Frontal cortex (tissue), 4 donors: ENCODE results near the gene PATE2. TPM values are rescaled to one million over a fixed set of nuclear protein-coding genes. Genes with fewer than 3 reads are reported as not detected.
A peak's percentile ranks its signal among the peaks of the same experiment; 100 is the strongest.

Source experiments
- DNase-seq, 2 donors: peaks; one replicate each; pipeline ENCODE4 v3.0.0; 2012; ENCODE audit warnings: low spot score in 2 of 2
- FAIRE-seq: peaks from 2 replicates; lab custom pipeline; 2012; peaks lifted over from hg19 to GRCh38; lab: Jason Lieb, UNC
- total RNA-seq: library from RNA; depleted of rRNA; stranded (reverse); fragments of >200 nt; gene quantifications from one replicate; pipeline ENCODE4 v1.2.3, GENCODE V29; 2014
- donor health status: control.
- donor health status: control.
- donor health status: control.

PATE2 gene
- 0.82 TPM for total RNA-seq

DNA sequence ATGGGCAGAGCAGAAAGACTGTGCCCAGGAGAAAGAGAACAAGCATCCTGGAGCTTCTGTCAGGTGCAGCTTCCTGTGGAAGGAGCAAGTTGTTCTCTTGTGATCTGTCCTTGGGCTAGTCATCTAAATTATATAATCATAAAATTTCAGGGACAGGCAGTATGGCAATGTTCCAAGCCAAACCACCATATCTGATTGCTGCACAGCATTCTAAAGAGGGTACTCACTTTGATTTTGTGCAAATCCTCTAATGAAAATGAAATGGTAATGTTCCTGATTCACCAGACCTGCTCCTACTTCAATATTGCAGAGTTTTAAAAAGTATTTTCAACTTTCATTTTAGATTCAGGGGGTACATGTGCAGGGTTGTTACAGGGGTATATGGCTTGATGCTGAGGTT is at the start of gene PATE2:
Gene PATE2 (minus strand): TSS at position 101 of the 400 bp plus-strand sequence. CDS start 55 bp downstream, at position 46.
- FAIRE-seq (no peak), DNase-seq (no peak)

GRCh38 chr11:125807909-125808308 is 29.3 kb upstream of the PATE2 start:
- FAIRE-seq (peak; percentile 43), DNase-seq (no peak)

GRCh38 chr11:125802387-125802786 is 23.8 kb upstream of the PATE2 start:
- DNase-seq (no peak), FAIRE-seq (no peak)

GRCh38 chr11:125799808-125800207 is 21.2 kb upstream of the PATE2 start:
- DNase-seq: no peak
- no peak for FAIRE-seq

DNA sequence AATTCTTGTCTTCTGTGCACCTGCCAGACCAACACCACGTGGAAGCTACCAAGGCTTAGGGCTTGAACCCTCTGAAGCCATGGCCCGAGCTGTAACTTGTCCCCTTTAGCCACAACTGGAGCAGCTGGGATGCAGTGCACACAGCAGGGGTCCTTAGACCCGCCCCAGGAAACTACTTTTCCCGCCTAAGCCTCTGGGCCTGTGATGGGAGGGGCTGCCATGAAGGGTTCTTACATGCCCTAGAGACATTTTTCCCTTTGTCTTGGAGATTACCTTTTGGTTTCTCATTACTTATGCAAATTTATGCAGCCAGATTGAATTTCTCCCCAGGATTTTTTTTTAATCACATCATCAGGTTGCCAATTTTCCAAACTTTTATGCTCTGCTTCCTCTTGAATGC is 19.0 kb upstream of the PATE2 start:
- FAIRE-seq (no peak), DNase-seq (no peak)

- DNase-seq (no peak), FAIRE-seq (no peak)
Measured at GRCh38 chr11:125790825-125791224, 12.2 kb upstream of the PATE2 start.

DNA sequence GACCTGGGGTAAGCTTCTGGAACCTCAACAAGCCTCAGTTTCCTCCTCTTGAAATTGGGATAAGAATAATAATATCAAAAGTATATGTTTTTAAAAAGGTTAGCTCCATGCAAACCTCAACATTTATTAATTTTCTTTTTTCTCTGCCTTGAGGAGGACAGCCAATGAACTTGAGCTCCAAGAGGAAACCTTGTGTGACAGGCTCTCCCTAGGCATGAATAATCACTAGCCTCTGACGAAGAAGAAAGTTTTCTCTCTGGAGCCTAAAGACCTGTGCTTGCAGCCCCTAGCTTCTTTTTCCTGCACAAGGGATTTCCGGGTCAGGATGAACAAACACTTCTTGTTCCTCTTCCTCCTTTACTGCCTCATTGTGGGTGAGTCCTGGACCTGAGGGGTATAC is 9.2 kb upstream of the PATE2 start, which contains the start of gene PATE3:
Gene PATE3 (plus strand): TSS at position 301 of the 400 bp plus-strand sequence. CDS start 25 bp downstream, at position 326.
- DNase-seq (no peak), FAIRE-seq (no peak)

DNA sequence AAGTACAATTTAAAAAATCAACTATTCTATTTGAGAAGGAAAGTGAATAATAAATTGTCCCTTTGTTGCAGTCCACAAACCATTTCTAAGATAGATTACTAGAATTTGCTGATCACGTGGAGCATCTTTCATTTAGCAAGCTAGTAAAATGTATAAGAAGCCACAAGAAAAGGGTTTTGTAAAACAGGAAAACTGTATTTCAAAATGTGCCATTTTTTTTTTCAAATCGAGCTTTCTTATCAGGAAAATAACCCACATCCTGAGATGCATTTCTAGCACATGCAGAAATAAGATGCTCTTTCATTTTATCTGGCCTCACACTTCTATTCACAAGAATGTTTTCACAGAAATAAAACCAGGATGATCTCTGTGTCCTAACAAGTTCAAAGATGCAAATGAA is 6.0 kb upstream of the PATE2 start:
- DNase-seq: no peak
- FAIRE-seq: no peak

DNA sequence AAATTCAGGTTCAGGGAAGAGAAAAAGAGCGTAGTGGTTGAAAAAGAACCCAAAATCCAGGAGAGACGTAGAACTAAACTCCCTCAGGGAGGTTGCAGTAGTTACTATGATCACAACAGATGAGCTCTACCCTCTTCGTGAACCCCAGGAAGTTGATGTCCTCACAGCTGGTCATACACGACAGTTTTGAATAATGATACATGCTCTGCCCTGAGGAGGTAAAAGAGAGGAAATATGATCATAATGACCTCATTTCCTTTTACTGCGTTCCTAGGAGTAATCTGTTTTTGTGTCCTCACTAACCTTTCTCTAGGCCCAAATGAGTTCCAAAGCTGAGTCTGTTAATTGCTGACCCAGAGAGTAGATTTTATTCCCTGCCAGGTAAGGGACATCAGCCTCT is 1.3 kb downstream of the PATE2 start:
- FAIRE-seq (no peak), DNase-seq (no peak)

GRCh38 chr11:125773516-125773915 is 5.1 kb downstream of the PATE2 start:
- no peak for DNase-seq
- FAIRE-seq: no peak

DNA sequence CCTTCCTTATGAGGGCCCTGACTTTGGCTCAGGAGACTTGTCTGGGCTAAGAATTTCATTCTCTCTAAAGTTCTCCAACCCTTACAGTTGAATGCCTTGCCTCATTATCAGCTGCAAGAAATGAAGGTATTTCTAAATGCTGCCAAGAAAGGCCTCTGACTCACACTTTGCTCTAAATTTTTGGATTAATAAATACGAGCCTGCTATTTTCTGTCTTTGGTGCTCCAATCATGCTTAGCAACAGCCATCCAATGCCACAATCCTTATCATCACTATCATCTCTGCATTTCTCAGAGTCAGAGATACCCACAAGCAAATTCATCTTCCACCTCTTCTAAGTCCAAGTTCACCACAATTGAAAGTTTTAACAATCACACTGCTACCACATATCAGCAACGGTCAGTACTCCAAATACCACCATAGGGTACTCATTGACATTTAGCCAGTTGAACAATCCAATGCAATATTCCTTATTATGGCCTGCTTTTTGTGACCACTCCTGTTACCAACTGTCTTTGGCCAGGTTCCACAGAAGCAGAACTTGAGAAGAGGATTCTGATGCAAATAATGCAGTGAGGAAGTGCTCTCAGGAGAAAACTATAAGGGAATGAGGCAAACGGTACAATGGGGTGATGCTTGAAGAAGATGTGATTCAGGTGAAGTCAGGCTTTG is 5.7 kb downstream of the PATE2 start:
- FAIRE-seq (no peak), DNase-seq (no peak)

DNA sequence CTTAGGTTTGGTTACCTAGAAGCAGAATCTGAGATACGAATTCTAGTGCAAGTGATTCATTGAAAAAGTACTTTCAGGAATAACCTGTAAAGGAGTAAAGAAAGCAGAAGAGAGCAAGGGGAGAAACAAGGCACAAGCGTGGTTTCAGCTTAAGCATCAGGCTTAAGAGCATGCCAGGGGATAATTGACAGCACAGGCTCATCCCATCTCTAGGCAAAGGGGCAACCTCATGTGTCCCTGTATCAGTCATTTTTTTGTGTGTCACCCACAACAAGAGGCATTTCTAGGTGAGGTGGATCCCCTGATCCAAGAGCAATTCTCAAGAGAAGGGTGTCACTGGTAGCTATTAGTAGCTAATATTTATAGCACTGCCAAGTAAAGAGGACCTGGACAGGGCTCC is 8.0 kb downstream of the PATE2 start:
- FAIRE-seq (no peak), DNase-seq (no peak)

DNA sequence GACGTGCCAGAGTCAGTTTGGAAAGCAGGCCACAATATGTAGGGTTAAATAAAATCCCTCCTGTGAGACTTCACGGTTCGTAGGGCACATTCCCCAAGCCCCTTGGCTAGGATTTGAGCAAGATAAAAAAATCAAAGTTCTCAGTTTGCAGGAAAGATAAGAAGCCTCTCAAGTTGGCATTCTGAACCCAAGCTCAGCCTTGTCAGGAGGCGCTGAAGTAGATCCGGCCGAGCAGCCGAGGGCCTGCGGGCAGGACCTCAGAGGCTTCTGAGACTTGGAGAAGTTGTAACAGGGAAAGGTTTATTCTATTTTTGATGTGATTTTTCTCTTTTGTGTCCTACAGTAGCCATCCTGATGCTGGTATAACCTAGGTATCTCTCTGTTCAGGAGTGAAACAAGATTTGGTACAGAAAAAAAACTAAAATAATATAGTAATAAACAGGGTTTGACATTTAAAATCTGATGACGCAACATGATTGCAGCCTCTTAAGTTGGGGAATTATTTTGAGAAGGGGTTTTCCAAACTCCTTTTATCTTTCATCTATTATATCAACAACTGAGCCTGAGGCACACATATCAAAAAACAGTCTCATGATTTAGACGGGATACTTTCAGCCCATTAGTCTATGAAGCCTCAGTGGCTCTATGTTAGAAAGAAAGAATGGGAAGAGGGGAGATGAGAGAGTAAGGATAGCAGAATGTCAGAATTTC is 10.1 kb downstream of the PATE2 start:
- DNase-seq (no peak), FAIRE-seq (no peak)

DNA sequence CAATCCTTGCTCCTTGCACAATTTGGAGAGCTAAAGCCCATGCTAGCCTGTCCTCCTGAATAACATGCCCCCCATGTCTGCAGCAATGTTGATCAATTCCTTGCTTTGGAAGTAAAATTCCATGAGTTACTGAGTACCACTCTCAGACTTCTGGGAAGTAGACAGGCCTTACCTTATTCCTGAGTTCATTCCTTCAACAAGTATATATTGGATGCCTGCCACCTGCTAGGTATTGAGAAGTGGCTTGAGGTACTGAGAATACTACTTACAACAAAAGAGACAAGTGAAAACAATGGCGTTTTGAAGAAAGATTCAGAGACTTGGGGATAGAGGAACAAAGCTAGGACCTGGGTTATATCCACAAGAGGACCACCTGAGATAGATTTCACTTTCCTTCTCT is 12.4 kb downstream of the PATE2 start:
- no peak for DNase-seq
- no peak for FAIRE-seq

DNA sequence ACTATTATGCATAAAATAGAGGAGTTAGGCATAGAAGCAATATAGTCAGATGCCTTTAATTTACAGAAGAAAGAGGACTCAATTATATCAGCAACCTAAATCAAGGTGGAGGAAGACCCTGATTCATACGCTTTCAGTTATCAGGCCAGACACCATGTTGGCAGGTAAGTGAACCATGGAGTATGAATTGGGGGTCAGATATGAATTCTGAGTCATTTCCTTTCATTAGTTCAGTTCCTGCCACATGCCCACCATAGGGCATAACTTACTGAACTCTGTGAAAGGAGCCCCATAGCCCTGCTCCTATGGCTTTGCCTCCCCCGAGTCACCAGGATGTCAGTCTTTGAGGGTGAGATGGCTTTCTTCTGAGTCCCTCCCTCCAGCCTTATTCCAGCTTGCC is 15.1 kb downstream of the PATE2 start:
- no peak for DNase-seq
- no peak for FAIRE-seq

- FAIRE-seq (no peak), DNase-seq (no peak)
Measured at GRCh38 chr11:125762445-125762844, 16.2 kb downstream of the PATE2 start.

DNA sequence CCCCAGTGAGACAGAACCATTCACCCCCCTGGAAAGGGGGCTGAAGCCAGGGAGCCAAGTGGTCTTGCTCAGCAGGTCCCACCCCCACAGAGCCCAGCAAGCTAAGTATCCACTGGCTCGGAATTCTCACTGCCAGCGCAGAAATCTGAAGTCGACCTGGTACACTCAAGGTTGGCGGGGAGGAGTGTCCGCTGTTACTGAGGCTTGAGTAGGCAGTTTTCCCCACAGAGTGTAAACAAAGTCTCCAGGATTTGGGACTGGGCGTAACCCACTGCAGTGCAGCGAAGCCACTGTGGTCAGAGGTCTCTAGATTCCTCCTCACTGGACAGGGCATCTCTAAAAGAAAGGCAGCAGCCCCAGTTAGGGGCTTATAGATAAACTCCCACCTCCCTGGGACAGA is 22.6 kb downstream of the PATE2 start:
- DNase-seq (no peak), FAIRE-seq (no peak)

DNA sequence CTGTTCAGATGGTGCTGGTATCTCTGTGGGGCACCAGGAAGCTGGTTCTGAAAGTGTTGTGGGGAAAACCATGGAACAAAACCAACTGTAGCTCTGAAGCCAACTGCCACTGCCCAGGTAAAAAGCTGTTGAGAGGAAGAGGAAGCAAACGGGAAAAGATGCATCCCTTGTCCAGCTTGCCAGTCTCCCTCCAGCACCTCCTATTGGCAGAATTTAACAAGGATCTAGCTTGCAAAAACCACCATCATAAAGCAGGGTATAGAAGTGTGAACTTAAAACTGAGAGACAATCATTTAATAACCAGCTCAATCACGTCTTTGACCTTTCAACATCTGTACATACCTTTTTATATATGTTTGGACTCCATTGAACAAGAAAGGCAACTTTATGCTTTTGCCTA is 28.0 kb downstream of the PATE2 start:
- FAIRE-seq (no peak), DNase-seq (no peak)

DNA sequence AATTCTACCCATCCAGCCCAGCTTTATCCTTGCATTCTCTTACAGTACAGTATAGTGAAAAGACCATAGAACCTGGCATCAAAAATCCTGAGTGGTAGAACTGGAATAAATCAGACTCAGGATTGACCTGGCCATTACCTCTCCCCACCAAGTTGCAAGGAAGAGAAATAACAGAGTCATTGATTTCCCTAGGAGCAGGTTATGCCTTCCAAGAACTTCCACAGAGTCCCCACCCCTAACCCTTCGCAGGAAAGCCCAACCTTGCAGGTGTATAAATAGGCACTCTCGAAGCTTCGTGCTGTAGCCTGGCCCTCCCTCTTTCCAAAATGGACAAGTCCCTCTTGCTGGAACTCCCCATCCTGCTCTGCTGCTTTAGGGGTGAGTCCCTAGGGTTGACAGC is 32.6 kb downstream of the PATE2 start, which contains the start of gene PATE1:
Gene PATE1 (plus strand): TSS at position 301 of the 400 bp plus-strand sequence. CDS start 26 bp downstream, at position 327.
- DNase-seq (no peak), FAIRE-seq (no peak)

- no peak for FAIRE-seq
Measured at GRCh38 chr11:125743681-125744080, 34.9 kb downstream of the PATE2 start.

DNA sequence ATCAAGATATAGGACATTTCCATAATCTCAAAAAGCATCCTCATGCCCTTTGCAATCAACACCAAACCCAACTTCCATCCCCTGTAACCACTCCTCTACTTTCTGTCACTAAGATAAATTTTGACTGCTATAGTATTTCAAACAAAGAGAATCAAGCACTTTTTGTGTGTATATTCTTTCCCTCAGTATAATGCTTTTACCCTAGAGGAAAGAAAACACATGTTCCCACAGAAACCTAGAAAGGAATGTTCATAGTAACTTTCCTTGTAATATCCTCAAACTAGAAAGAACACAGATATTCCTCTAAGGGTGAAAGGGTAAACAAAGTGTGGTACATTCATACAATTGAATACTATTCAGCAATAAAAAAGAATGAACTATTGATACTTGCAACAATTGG is 38.0 kb downstream of the PATE2 start:
- DNase-seq (no peak), FAIRE-seq (no peak)

More at GRCh38 chr11:125743681-125744080, 34.9 kb downstream of the PATE2 start:
- DNase-seq: no peak
